DND-41 (cell line): ENCODE measurements around the gene CELA2B.

Experiments used
- CTCF ChIP-seq: IDR thresholded peaks from 2 replicates; pipeline ENCODE4 v1.5.1; 2012; ENCODE audit warnings: borderline replicate concordance, low read length, moderate library complexity, mild to moderate bottlenecking; ENCODE audit not compliant: poor library complexity, severe bottlenecking; ENCODE audit errors: extremely low read depth
- EZH2 ChIP-seq: IDR thresholded peaks from 3 replicates; pipeline ENCODE4 v1.6.1; 2012; ENCODE audit warnings: borderline replicate concordance, low read depth, mild to moderate bottlenecking, moderate library complexity, low read length, inconsistent platforms; ENCODE audit not compliant: severe bottlenecking

- TF ChIP-seq CTCF: no peak
- TF ChIP-seq EZH2: no peak
Measured at GRCh38 chr1:15523104-15524020, 47.5 kb downstream of the CELA2B start.
